ENCODE data around the gene ALPI.

Gene ALPI

DNA sequence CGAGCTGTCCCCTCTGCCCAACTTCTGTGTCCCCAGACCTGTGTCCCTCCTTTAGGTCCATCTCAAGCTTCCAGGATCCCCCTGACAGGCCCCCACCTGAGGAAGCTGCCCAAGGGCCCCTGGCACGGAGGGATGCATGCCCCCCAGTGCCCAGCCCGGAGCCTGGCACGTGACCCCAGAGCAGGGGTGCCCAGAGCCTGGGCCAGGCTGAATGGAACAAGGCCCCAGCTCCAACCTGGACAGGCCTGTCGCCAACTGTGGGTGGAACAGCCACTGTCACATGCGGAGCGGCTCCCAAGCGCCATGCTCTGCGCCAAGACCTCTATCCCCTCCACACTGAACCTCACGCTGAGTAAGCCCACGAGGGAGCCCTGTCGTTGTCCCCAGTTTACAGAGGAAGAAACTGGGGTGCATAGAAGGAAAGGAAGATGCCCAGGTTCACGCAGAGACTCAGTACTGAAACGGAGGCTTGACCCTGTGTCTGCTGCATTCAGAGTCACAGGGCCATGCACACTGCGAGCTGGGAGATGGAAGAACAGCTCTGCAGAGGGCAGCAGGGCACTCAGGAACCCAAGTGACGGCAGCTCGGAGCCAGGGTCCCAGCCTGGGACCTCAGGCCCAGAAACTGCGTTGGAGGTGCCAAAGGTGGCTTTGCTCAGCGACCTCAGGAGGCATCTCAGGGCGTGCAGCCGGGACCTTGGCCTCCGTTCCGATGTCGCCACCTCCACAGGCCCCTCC lies 37.2 kb downstream of the ALPI start (continued):
- no peak for TF ChIP-seq ZNF70 (CRISPR knock-in tag; IDR thresholded peaks at IDR 0.05)
- TF ChIP-seq ZNF565 (CRISPR knock-in tag; conservative IDR thresholded peaks at IDR 0.05; ENCODE audit: low read depth) = no peak
- TF ChIP-seq ZFP30 (CRISPR knock-in tag; IDR thresholded peaks at IDR 0.05) = no peak
- TF ChIP-seq SNAI2 (CRISPR knock-in tag; IDR thresholded peaks at IDR 0.05) = no peak
- no peak for TF ChIP-seq ZNF8 (CRISPR knock-in tag; IDR thresholded peaks at IDR 0.05)
- TF ChIP-seq OSR1 (CRISPR knock-in tag; IDR thresholded peaks at IDR 0.05) = no peak
- TF ChIP-seq TOX (CRISPR knock-in tag; IDR thresholded peaks at IDR 0.05; ENCODE audit: borderline replicate concordance) = no peak

DNA sequence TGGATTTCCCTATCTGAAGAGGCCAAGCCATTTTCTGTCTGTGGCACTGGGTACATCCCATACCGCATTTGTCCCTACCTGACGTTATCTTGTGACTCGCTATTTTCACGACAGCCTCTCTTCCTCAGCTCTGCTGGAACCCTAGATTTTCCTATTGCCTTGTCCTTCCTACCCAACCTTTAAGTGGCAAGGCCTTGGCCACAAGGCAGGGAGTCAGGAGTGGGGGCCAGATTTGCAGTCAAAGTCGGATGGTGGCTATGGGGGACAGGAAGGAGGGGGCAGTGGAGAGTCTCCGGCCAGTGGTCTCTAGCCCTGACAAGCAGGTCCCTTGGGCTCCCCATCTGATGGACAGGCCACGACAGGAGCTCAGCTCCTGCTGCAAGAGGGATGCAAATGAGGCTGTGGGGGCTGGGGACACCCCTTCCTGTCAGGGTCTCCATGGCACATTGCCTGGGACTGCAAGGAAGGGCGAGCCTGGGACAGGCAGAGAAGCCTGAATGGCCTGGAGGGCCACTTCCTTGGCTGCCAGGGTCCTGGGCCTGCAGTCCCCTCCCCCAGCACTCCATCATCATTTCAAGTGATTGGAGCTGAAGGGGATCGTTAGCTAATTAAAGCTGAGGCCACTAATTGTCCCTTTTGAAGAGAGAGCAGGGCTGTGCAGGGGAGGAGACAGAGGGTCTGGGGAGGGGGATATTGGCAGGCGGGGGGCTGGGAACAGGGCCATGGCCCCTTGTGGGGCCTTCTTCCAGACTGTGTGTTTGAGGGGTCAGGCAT lies 37.9 kb downstream of the ALPI start:
- no peak for ATAC-seq
- TF ChIP-seq ZNF8 (CRISPR knock-in tag; IDR thresholded peaks at IDR 0.05) = no peak
- no peak for TF ChIP-seq ZNF70 (CRISPR knock-in tag; IDR thresholded peaks at IDR 0.05)
- TF ChIP-seq, protein P1, sequence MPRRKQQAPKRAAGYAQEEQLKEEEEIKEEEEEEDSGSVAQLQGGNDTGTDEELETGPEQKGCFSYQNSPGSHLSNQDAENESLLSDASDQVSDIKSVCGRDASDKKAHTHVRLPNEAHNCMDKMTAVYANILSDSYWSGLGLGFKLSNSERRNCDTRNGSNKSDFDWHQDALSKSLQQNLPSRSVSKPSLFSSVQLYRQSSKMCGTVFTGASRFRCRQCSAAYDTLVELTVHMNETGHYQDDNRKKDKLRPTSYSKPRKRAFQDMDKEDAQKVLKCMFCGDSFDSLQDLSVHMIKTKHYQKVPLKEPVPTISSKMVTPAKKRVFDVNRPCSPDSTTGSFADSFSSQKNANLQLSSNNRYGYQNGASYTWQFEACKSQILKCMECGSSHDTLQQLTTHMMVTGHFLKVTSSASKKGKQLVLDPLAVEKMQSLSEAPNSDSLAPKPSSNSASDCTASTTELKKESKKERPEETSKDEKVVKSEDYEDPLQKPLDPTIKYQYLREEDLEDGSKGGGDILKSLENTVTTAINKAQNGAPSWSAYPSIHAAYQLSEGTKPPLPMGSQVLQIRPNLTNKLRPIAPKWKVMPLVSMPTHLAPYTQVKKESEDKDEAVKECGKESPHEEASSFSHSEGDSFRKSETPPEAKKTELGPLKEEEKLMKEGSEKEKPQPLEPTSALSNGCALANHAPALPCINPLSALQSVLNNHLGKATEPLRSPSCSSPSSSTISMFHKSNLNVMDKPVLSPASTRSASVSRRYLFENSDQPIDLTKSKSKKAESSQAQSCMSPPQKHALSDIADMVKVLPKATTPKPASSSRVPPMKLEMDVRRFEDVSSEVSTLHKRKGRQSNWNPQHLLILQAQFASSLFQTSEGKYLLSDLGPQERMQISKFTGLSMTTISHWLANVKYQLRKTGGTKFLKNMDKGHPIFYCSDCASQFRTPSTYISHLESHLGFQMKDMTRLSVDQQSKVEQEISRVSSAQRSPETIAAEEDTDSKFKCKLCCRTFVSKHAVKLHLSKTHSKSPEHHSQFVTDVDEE (CRISPR knock-in tag; IDR thresholded peaks at IDR 0.05) = no peak
- no peak for TF ChIP-seq PPARA (CRISPR knock-in tag; IDR thresholded peaks at IDR 0.05; ENCODE audit: borderline replicate concordance)
- TF ChIP-seq CSDC2 (CRISPR knock-in tag; IDR thresholded peaks at IDR 0.05) = no peak
- TF ChIP-seq BACH2 (CRISPR knock-in tag; IDR thresholded peaks at IDR 0.05; ENCODE audit: borderline replicate concordance) = no peak
- no peak for TF ChIP-seq ESRRG (CRISPR knock-in tag; IDR thresholded peaks at IDR 0.05)
- TF ChIP-seq ZFP30 (CRISPR knock-in tag; IDR thresholded peaks at IDR 0.05) = no peak
- TF ChIP-seq ZC3H10 (CRISPR knock-in tag; IDR thresholded peaks at IDR 0.05) = no peak
- TF ChIP-seq SNAI2 (CRISPR knock-in tag; IDR thresholded peaks at IDR 0.05) = no peak
- TF ChIP-seq, protein P2, sequence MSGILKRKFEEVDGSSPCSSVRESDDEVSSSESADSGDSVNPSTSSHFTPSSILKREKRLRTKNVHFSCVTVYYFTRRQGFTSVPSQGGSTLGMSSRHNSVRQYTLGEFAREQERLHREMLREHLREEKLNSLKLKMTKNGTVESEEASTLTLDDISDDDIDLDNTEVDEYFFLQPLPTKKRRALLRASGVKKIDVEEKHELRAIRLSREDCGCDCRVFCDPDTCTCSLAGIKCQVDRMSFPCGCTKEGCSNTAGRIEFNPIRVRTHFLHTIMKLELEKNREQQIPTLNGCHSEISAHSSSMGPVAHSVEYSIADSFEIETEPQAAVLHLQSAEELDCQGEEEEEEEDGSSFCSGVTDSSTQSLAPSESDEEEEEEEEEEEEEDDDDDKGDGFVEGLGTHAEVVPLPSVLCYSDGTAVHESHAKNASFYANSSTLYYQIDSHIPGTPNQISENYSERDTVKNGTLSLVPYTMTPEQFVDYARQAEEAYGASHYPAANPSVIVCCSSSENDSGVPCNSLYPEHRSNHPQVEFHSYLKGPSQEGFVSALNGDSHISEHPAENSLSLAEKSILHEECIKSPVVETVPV (CRISPR knock-in tag; IDR thresholded peaks at IDR 0.05) = no peak
- TF ChIP-seq ZNF565 (CRISPR knock-in tag; conservative IDR thresholded peaks at IDR 0.05; ENCODE audit: low read depth) = no peak
- TF ChIP-seq ZFP3 (CRISPR knock-in tag; IDR thresholded peaks at IDR 0.05) = no peak
- TF ChIP-seq ISL1 (CRISPR knock-in tag; IDR thresholded peaks at IDR 0.05) = no peak
- TF ChIP-seq OSR1 (CRISPR knock-in tag; IDR thresholded peaks at IDR 0.05) = no peak
- no peak for TF ChIP-seq GLIS3 (CRISPR knock-in tag; IDR thresholded peaks at IDR 0.05)
- TF ChIP-seq, protein P3, sequence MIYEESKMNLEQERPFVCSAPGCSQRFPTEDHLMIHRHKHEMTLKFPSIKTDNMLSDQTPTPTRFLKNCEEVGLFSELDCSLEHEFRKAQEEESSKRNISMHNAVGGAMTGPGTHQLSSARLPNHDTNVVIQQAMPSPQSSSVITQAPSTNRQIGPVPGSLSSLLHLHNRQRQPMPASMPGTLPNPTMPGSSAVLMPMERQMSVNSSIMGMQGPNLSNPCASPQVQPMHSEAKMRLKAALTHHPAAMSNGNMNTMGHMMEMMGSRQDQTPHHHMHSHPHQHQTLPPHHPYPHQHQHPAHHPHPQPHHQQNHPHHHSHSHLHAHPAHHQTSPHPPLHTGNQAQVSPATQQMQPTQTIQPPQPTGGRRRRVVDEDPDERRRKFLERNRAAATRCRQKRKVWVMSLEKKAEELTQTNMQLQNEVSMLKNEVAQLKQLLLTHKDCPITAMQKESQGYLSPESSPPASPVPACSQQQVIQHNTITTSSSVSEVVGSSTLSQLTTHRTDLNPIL (CRISPR knock-in tag; IDR thresholded peaks at IDR 0.05; ENCODE audit: low read depth) = no peak
- TF ChIP-seq ARNTL (CRISPR knock-in tag; IDR thresholded peaks at IDR 0.05; ENCODE audit: borderline replicate concordance, low read depth) = no peak
- TF ChIP-seq, protein P4, sequence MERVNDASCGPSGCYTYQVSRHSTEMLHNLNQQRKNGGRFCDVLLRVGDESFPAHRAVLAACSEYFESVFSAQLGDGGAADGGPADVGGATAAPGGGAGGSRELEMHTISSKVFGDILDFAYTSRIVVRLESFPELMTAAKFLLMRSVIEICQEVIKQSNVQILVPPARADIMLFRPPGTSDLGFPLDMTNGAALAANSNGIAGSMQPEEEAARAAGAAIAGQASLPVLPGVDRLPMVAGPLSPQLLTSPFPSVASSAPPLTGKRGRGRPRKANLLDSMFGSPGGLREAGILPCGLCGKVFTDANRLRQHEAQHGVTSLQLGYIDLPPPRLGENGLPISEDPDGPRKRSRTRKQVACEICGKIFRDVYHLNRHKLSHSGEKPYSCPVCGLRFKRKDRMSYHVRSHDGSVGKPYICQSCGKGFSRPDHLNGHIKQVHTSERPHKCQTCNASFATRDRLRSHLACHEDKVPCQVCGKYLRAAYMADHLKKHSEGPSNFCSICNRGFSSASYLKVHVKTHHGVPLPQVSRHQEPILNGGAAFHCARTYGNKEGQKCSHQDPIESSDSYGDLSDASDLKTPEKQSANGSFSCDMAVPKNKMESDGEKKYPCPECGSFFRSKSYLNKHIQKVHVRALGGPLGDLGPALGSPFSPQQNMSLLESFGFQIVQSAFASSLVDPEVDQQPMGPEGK (CRISPR knock-in tag; IDR thresholded peaks at IDR 0.05; ENCODE audit: borderline replicate concordance) = no peak

DNA sequence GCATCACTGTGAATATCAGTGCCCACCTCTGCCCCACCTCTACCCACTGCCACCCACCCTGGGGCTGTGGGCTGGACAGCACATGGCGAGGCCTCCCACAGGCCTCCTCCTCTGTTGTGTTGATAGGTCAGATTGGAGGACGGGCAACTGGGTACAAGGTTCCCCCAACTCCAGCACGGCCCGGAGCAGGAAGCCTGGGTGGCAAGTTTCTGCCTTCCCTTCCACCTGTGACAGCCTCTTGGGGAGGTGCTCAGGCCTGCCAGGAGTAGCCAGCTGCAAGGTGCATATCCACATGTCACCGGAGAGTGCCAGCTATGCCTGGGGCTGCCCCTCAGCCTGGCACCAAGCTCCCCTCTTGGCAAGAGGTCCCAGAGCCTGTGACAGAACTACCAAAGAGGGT lies 38.6 kb downstream of the ALPI start:
- TF ChIP-seq ISL1 (CRISPR knock-in tag; IDR thresholded peaks at IDR 0.05) = no peak
- TF ChIP-seq ZNF70 (CRISPR knock-in tag; IDR thresholded peaks at IDR 0.05) = no peak
- no peak for TF ChIP-seq BACH2 (CRISPR knock-in tag; IDR thresholded peaks at IDR 0.05; ENCODE audit: borderline replicate concordance)
- no peak for TF ChIP-seq SNAI2 (CRISPR knock-in tag; IDR thresholded peaks at IDR 0.05)
- TF ChIP-seq ZNF565 (CRISPR knock-in tag; conservative IDR thresholded peaks at IDR 0.05; ENCODE audit: low read depth) = no peak
- TF ChIP-seq ZC3H10 (CRISPR knock-in tag; IDR thresholded peaks at IDR 0.05) = no peak
- TF ChIP-seq ZFP3 (CRISPR knock-in tag; IDR thresholded peaks at IDR 0.05) = no peak
- TF ChIP-seq, protein P1 (CRISPR knock-in tag; IDR thresholded peaks at IDR 0.05) = no peak
- TF ChIP-seq, protein P4 (CRISPR knock-in tag; IDR thresholded peaks at IDR 0.05; ENCODE audit: borderline replicate concordance) = no peak
- TF ChIP-seq ESRRG (CRISPR knock-in tag; IDR thresholded peaks at IDR 0.05) = no peak
- no peak for TF ChIP-seq PPARA (CRISPR knock-in tag; IDR thresholded peaks at IDR 0.05; ENCODE audit: borderline replicate concordance)
- no peak for ATAC-seq
